CD4-positive, alpha-beta T cell treated with Interleukin-21 for 1 hour (primary cell): Measurements from ENCODE around the gene SPAG16.

Source experiments
- DNase-seq: peaks from one replicate; pipeline ENCODE4 v3.0.0-alpha.2; 2020

The SPAG16 gene

DNA sequence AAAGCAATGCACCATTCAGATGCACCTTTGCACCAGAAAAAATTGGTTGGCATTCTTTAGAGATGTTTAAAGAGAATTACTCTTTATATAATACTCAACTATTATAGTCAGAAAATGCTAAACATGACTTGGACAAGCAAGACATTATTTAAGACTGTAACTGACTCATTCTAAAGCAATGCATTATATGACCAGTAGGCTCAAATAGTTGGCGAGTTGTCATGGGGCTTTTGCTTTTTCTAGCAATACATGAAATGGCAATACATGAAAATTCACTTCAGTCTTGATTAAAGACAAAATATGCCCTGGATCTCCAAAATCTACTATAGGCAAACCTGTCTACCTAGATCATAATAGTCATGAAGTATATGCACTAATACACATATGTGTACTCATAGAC is 909.7 kb downstream of the SPAG16 start:
- no peak for DNase-seq

DNA sequence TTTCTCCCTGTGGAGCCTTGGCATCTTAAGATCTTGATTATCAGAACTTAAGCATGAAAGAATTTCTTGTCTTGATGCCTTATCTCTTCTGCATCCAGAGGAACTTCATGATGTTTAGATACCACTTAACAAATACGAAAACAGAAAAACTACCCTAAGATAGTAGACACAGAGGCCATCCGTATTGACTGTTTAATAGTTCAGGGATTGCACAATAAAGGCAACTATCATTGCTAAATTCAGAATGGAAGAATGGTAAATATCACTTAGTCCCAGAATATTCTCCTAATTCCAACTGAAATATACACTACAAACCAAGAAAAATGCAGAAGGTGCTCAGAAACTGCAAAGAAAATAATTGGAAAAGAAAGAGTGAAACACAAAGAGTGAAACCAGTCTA is 912.0 kb downstream of the SPAG16 start:
- DNase-seq: no peak

- DNase-seq: no peak
These were observed 917.6 kb downstream of the SPAG16 start for GRCh38 chr2:214201892-214202291.

- no peak for DNase-seq
These were observed 919.0 kb downstream of the SPAG16 start for GRCh38 chr2:214203214-214203613.

DNA sequence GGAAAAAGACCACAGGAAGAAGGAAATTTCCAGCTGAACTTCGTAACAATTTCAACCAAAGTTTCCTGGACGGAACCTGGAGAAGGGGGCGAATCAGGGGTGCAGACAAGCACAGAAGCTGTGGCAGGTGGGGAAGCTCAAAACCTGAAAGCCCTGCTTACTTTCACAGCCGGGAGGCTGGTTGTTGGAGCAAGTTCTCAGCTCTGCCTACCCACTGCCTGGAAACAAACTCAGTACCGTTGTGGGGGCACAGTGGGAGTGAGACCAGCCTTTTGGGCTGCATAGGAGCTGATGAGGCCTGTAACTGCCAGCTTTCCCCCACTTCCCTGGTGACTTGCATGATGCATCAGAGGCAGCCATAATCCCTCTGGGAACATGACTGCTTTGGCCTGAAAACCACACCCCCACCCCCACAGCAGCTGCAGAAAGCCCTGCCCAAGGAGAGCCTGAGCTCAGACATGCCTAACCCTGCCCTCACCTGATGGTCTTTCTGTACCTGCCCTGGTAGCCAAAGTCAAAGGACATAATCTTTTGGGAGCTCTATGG is 919.6 kb downstream of the SPAG16 start:
- DNase-seq: no peak

DNA sequence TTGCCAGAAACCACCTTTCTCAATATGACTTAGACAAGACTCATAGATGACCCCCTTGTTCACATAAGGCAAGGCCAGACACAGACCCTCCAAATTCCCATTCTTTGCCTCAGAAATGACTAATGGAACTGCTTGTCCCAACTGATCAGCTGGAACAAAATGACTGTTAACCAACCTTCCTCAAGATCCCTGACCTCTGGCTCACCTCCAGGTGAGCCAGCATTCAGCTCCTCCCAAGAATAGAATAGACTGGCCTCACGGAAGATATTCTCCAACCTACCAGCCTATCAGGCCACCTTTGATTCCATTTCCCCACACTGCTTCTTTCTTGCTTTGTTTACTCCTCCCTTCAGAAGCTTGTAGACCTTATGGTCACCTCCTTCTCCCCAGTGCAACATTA is 930.8 kb downstream of the SPAG16 start:
- no peak for DNase-seq

DNA sequence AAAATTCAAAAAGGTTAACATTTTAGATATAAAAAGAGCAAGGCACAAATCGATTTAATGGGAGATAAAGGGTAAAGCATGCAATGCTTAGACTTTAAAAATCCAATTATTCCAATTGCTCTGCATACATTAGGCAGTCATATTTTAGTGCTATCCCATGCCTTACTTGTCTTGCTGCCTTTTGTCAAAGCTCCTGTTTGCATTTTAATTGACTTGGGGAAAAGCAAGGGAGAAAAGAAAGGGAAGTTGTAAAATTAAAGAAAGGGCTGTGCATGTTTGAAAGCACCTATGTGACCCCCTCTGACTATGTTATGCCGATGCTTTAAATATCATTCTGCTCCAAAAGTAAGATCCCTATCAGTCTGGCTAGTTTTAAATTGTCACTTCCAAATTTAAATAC is 932.9 kb downstream of the SPAG16 start:
- DNase-seq: no peak

- DNase-seq: no peak
These were observed 933.3 kb downstream of the SPAG16 start for GRCh38 chr2:214217599-214217998.

GRCh38 chr2:214220251-214220650 is 936.0 kb downstream of the SPAG16 start:
- no peak for DNase-seq

DNA sequence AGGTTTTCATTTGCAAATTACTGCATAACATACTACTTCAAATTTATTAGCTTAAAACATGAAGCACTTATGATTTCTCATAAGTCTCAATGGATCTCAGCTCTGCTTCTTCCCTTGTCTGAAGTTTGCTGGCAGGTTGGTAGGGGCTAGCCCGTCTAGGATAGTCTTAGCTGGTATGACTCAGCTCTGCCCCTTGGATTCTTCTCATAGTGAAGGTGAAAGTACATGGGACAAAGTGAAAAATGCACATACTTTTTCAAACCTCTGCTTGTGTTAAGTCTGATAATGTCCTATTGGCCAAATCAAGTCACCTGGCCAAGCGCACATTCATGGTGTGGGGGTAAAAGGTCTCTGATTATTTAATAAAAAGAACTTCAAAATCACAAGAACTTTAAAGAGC is 941.8 kb downstream of the SPAG16 start:
- DNase-seq: no peak

- no peak for DNase-seq
These were observed 948.0 kb downstream of the SPAG16 start for GRCh38 chr2:214232271-214232670.

GRCh38 chr2:214233164-214233563 is 948.9 kb downstream of the SPAG16 start:
- DNase-seq: no peak

- DNase-seq: no peak
These were observed 958.5 kb downstream of the SPAG16 start for GRCh38 chr2:214242797-214243196.

DNA sequence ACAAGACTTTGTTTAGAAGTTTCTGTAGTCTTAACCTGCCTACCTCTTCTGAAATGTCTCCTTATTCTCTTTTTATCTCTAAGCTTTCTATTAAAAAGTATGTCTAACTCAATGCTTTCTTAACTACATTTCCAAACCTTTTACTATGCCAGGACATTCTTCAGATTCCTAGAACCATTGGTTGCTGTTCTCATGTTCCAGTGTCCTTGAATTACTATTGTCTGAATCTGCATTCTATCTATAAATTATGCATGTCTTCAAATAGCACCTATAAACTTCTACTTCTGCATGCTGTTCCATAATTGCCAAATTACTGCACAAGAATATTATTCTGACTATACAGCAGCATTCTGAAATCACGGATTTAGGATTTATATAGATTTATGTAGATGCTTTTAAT is 960.6 kb downstream of the SPAG16 start:
- no peak for DNase-seq

DNA sequence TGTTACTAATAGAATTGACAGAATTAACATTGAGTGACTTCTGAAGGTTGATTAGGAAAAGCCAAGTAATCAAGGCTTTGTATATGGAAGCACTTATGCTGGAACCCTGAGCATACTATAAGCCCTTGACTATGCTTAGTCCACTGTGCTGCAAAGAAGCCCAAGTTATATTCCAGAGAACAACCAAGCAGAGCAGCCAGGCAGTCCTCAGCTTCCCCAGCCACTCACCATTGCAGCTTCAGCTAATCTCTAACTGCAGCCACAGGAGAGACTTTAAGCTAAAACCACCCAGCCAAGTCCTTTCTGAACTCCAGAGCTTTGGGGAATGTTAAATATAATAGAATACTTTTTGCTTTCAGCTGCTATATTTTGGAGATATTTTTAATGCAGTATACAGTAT is 962.2 kb downstream of the SPAG16 start:
- DNase-seq: no peak

DNA sequence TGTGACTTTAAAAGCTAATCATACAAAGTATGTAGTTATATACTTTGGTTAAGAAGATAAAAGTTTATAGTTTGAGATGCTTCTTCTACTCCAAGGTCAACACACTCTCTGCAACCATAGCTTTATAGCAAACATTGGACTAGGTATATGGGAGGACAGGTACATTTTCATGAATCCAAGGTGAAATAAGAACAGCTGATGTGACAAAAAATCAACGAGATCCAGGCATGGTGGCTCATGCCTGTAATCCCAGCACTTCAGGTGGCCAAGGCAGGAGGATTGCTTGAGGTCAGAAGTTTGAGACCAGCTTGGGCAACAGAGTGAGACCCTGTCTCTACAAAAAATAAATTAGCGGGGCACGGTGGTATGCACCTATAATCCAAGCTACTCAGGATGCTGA is 963.3 kb downstream of the SPAG16 start:
- no peak for DNase-seq

DNA sequence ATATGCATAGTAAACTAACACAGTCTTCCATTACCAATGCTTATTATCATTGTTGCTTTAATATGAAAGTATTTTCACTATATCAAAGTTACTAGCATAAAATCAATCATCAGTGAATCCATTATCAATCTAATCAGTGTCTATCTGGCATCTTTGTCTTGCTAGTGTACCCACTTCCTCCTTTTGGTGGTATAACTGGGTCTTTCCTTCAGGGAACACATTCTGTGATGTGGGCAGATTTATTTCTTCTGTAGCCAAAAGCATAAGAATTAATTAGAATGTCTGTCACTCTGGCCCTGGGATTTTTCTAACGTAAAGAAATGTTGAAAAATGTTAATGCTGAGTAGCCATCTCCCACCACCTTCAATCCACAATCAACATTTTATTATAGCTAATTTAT is 970.8 kb downstream of the SPAG16 start:
- DNase-seq: no peak

DNA sequence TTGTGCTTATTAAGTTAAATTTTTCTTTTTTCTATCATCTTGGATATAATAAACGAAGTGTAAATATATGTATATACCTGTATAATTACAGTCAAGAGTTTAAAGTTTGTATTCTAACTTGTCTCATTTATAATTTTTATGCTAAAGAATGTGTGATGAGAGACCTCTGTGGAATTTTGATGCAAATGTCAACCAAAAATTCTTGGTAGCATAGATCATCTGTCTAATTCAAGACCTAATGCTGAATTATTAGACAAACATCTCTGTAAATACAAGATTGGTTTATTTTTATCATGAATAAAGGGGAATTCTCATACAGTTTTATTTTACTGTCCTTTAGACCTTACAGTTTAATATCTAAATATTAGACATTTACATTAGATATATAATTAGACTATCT is 977.4 kb downstream of the SPAG16 start:
- no peak for DNase-seq

DNA sequence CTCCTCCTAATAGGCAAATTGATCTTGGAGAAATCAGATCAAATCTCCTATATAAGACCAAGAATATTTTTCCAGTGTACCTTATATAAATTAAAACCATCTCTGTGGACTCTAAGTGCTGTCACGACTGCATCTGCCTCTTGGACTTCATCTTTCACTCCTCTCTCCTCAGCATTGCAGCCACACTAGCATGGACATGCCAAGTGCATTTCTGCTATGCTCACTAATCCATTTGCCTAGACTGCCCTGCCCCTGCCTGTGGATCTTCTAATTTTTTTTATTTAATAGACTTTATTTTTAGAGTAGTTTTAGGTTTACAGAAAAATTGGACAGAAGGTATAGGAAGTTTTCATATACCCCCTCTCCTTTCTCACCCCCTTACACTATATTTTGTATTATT is 979.9 kb downstream of the SPAG16 start:
- DNase-seq: no peak

DNA sequence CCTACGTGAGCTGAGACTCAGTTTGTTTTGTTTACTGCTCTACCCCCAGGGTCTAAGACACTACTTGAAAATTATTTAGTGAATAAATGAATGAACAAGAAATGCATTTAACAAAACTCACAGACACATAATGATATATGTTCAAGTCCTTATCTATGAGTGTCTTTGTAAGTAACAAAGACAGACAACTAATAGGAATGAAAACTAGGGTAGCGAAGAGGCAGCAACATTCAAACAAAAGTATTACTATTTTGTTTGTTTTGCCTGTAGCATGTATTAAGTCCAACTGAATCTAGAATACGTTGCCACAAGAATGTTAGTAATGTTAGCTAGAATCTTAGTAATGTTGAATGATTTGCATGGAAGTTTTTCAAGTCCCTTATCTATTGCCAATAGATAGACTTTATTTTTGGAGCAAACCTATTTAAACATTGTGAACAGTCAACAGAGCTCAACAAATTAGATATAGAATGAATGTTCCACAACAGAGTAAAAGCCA is 981.8 kb downstream of the SPAG16 start:
- no peak for DNase-seq

GRCh38 chr2:214277880-214278279 is 993.6 kb downstream of the SPAG16 start:
- no peak for DNase-seq

DNA sequence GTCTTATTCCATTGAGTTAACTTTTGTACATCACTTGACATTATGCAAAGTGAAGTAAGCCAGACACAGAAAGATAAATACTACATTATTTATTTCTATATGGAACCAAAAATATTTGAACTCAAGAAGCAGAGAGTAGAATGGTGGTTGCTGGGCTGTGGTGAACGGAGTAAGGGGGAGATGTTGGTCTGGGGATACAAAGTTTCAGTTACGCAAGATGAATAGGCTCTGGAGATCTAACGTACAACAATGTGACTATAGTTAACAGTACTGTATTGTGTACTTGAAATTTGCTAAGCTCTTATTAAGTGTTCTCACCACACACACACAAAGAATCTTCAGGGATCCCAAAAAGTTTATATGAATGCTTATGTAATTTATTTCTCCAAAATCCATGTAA is 1001.7 kb downstream of the SPAG16 start:
- no peak for DNase-seq

DNA sequence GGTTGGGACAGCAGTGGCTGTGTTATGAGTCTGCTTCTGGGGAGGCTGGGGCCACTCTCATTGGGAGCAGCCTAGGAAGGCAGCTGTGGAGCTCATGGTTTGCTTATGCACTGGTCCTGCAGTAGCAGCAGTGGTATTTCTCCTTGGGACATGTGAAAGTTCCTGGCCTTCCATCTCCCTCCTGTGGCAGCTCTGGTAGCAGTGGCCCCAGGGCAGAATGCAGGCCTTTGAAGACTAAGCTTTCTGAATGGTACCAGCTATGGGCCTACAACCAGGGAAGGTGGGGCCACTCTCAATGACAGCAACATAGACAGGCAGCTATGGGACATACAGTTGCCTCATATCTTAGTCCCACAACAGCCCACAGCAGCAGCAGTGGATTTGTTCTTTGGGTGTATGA is 1009.3 kb downstream of the SPAG16 start:
- no peak for DNase-seq

DNA sequence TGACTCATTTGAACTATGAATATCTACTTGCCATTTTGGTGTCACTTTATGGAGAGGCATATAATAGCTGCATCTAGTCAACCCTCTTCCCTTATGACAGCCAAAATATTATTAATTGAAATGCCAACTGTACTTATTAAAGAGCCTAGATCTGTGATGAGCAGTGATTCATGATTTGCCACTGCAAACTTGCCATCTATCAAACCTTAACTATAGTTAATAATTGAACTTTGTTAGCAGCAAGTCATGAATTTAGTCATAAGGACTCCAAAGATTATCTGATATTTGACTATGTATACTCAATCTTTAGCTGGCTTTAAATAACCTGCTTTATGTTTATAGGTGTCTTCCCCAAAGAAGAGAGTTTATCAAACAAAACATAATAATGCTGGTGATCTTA is 1010.2 kb downstream of the SPAG16 start:
- DNase-seq: no peak

GRCh38 chr2:214297423-214297822 is 1013.2 kb downstream of the SPAG16 start:
- no peak for DNase-seq

DNA sequence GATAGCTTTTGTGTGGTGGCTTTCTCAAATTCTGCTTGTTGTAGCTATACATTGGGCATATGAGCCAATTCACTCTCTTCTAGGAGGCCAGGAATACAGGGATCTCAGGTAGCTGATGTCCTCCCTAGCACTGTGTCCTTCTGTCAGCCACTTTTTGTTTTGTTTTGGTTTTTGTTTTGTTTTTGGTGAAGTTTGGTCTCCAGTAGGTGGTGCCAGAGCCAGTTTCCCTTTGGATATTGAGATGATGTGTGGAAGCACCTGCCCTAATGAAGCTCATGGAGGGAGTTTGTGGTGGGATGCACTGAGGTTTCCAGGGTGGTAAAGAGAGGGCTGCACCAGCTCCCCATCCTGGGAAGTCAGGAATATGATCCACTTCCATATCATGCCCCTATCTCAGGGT is 1026.1 kb downstream of the SPAG16 start:
- DNase-seq: no peak
